H1 (cell line): ENCODE measurements around the gene KMT5B. TPM values are rescaled to one million over a fixed set of nuclear protein-coding genes. Genes with fewer than 3 reads are reported as not detected.

Experiments used
- CTCF ChIA-PET: fragments of 300-600 bp; sonication (Branson Sonifier 250); formaldehyde crosslinking; loops from one replicate; lab custom pipeline; 2021; ENCODE audit not compliant: partially characterized antibody; lab: Charles Lee
- POLR2A ChIA-PET: fragments of 300-600 bp; sonication (Branson Sonifier 250); formaldehyde crosslinking; loops from one replicate; lab custom pipeline; 2021; ENCODE audit warnings: inconsistent platforms; ENCODE audit not compliant: partially characterized antibody; lab: Charles Lee
- DNase-seq, 2 experiments: peaks; one replicate each; pipeline versions ENCODE4 v3.0.0 to v3.0.0-alpha.2; 2010 to 2022; ENCODE audit warnings: low spot score in 2 of 2, low read depth in 1 of 2, mixed read lengths in 1 of 2
- FAIRE-seq: peaks from 2 replicates; lab custom pipeline; 2011; peaks lifted over from hg19 to GRCh38; lab: Jason Lieb, UNC
- H2AFZ ChIP-seq: 2 replicates; pipeline ENCODE4 v1.8.1; 2012; ENCODE audit warnings: low read length, inconsistent platforms
- H2AK5ac ChIP-seq: 2 replicates; pipeline ENCODE4 v1.6.1; 2013; ENCODE audit warnings: low read depth, low read length
- H2BK120ac ChIP-seq: replicated peaks from 2 replicates; pipeline ENCODE3; 2013; ENCODE audit warnings: low read depth, low read length, inconsistent platforms
- H2BK12ac ChIP-seq: 2 replicates; pipeline ENCODE4 v1.6.1; 2013; ENCODE audit warnings: low read depth, low read length
- H2BK15ac ChIP-seq: 2 replicates; pipeline ENCODE4 v1.6.1; 2013; ENCODE audit warnings: low read length
- H2BK20ac ChIP-seq: 2 replicates; pipeline ENCODE4 v1.6.1; 2013; ENCODE audit warnings: low read length
- H2BK5ac ChIP-seq: 2 replicates; pipeline ENCODE4 v1.6.1; 2013; ENCODE audit warnings: low read depth, low read length
- H3K14ac ChIP-seq: 2 replicates; pipeline ENCODE4 v1.6.1; 2013; ENCODE audit warnings: inconsistent platforms; ENCODE audit not compliant: insufficient read length
- H3K18ac ChIP-seq: 2 replicates; pipeline ENCODE4 v1.6.1; 2013; ENCODE audit warnings: low read length; ENCODE audit errors: extremely low read depth
- H3K23ac ChIP-seq: 2 replicates; pipeline ENCODE4 v1.6.1; 2013; ENCODE audit warnings: inconsistent platforms; ENCODE audit not compliant: insufficient read length
- H3K23me2 ChIP-seq: 2 replicates; pipeline ENCODE4 v1.6.1; 2013; ENCODE audit warnings: low read depth, low read length
- H3K27ac ChIP-seq: 2 replicates; pipeline ENCODE4 v1.6.1; 2011; ENCODE audit warnings: low read depth, low read length, inconsistent platforms
- H3K27me3 ChIP-seq, 4 experiments: replicated peaks in 1 of 4; 1 replicate in 1 of 4; 2 replicates in 3 of 4; pipeline versions ENCODE4 v1.6.1 to v1.8.1; 2011 to 2013; ENCODE audit warnings: low read length in 3 of 4, mild to moderate bottlenecking in 3 of 4, inconsistent platforms in 2 of 4, mixed read lengths in 2 of 4, moderate library complexity in 1 of 4; ENCODE audit not compliant: control insufficient read depth in 3 of 4, insufficient read depth in 3 of 4; ENCODE audit errors: extremely low read depth in 1 of 4
- H3K36me3 ChIP-seq, 4 experiments: 2 replicates each; pipeline versions ENCODE4 v1.6.1 to v1.8.1; 2011 to 2013; ENCODE audit warnings: mild to moderate bottlenecking in 4 of 4, low read length in 3 of 4, moderate library complexity in 2 of 4, control low read depth in 1 of 4, inconsistent platforms in 1 of 4; ENCODE audit not compliant: insufficient read depth in 4 of 4, control insufficient read depth in 2 of 4
- H3K4ac ChIP-seq: replicated peaks from 2 replicates; pipeline ENCODE3; 2013; ENCODE audit warnings: low read length, low read depth, mixed read lengths, inconsistent platforms; ENCODE audit not compliant: insufficient read length
- H3K4me1 ChIP-seq, 4 experiments: replicated peaks in 1 of 4; 1 replicate in 1 of 4; 2 replicates in 3 of 4; pipeline versions ENCODE4 v1.6.1 to v1.8.1; 2011 to 2013; ENCODE audit warnings: low read length in 3 of 4, inconsistent platforms in 2 of 4, mixed read lengths in 1 of 4; ENCODE audit not compliant: insufficient read depth in 4 of 4, control insufficient read depth in 3 of 4
- H3K4me2 ChIP-seq, 2 experiments: 2 replicates each; pipeline versions ENCODE4 v1.6.1 to v1.8.1; 2011 to 2013; ENCODE audit warnings: low read depth in 2 of 2, low read length in 2 of 2, control low read depth in 1 of 2, inconsistent platforms in 1 of 2, mild to moderate bottlenecking in 1 of 2; ENCODE audit not compliant: insufficient read depth in 1 of 2
- H3K4me3 ChIP-seq, 4 experiments: fragments of 200-600, 300-600 bp in 1 of 4; sonication (generic), shearing (Covaris generic), sonication (Bioruptor Twin) in 1 of 4; 2 replicates each; pipeline versions ENCODE4 v1.5.1 to v1.8.1; 2011 to 2016; ENCODE audit warnings: low read length in 4 of 4, low read depth in 3 of 4, control low read depth in 2 of 4, inconsistent platforms in 2 of 4, mild to moderate bottlenecking in 2 of 4, mixed read lengths in 1 of 4, moderate library complexity in 1 of 4; ENCODE audit not compliant: insufficient read depth in 2 of 4; ENCODE audit errors: extremely low read depth in 1 of 4
- H3K56ac ChIP-seq: replicated peaks from 2 replicates; pipeline ENCODE3; 2013; ENCODE audit warnings: low read depth, mild to moderate bottlenecking, mixed read lengths, low read length, inconsistent platforms; ENCODE audit not compliant: insufficient read length
- H3K79me1 ChIP-seq: 2 replicates; pipeline ENCODE4 v1.6.1; 2013; ENCODE audit warnings: low read depth, low read length, control low read depth
- H3K79me2 ChIP-seq, 2 experiments: 2 replicates each; pipeline versions ENCODE4 v1.6.1 to v1.8.1; 2012 to 2013; ENCODE audit warnings: low read length in 2 of 2, mild to moderate bottlenecking in 2 of 2, inconsistent platforms in 1 of 2; ENCODE audit not compliant: insufficient read depth in 2 of 2, control insufficient read depth in 1 of 2
- H3K9ac ChIP-seq, 4 experiments: replicated peaks in 1 of 4; 1 replicate in 1 of 4; 2 replicates in 3 of 4; pipeline versions ENCODE4 v1.6.1 to v1.8.1; 2011 to 2013; ENCODE audit warnings: low read depth in 3 of 4, low read length in 3 of 4, control low read depth in 2 of 4, mild to moderate bottlenecking in 2 of 4, moderate library complexity in 2 of 4, inconsistent platforms in 1 of 4; ENCODE audit errors: extremely low read depth in 1 of 4
- H3K9me3 ChIP-seq, 2 experiments: 2 replicates each; pipeline versions ENCODE4 v1.6.1 to v1.8.1; 2012 to 2013; ENCODE audit warnings: mild to moderate bottlenecking in 2 of 2, moderate library complexity in 2 of 2, control low read depth in 1 of 2, inconsistent platforms in 1 of 2, low read depth in 1 of 2, low read length in 1 of 2, mixed read lengths in 1 of 2; ENCODE audit not compliant: insufficient read depth in 2 of 2
- H4K20me1 ChIP-seq, 2 experiments: replicated peaks in 1 of 2; 2 replicates each; pipeline versions ENCODE3 to v1.8.1; 2011 to 2013; ENCODE audit warnings: inconsistent platforms in 2 of 2, low read length in 2 of 2, mild to moderate bottlenecking in 1 of 2; ENCODE audit not compliant: insufficient read depth in 2 of 2, control insufficient read depth in 1 of 2
- H4K5ac ChIP-seq: 2 replicates; pipeline ENCODE4 v1.6.1; 2013; ENCODE audit warnings: low read length, low read depth, mixed read lengths, inconsistent platforms; ENCODE audit not compliant: insufficient read length
- H4K8ac ChIP-seq: 2 replicates; pipeline ENCODE4 v1.8.0; 2013; ENCODE audit warnings: mild to moderate bottlenecking, moderate library complexity, low read length, inconsistent platforms; ENCODE audit not compliant: insufficient read depth; ENCODE audit errors: extremely low read depth
- H4K91ac ChIP-seq: replicated peaks from 2 replicates; pipeline ENCODE3; 2013; ENCODE audit warnings: low read length, mixed read lengths, inconsistent platforms; ENCODE audit not compliant: insufficient read length
- BACH1 ChIP-seq: IDR thresholded peaks from 2 replicates; pipeline ENCODE4 v1.6.1; 2012; ENCODE audit warnings: low read length, improper control_type of control experiment
- CHD1 ChIP-seq: IDR thresholded peaks from 2 replicates; pipeline ENCODE4 v1.6.1; 2012; ENCODE audit warnings: low read depth, low read length, improper control_type of control experiment
- CHD2 ChIP-seq: IDR thresholded peaks from 2 replicates; pipeline ENCODE4 v1.6.1; 2012; ENCODE audit warnings: low read length, improper control_type of control experiment
- CTBP2 ChIP-seq: IDR thresholded peaks from 2 replicates; pipeline ENCODE4 v1.7.0; 2011; ENCODE audit warnings: borderline replicate concordance, mild to moderate bottlenecking, moderate library complexity, mixed read lengths, low read length; ENCODE audit not compliant: insufficient read depth, insufficient read length
- HDAC2 ChIP-seq, 2 experiments: fragments of 300-600 bp in 1 of 2; sonication (generic) in 1 of 2; IDR thresholded peaks; 2 replicates each; pipeline ENCODE4 v1.6.1; 2011 to 2012; ENCODE audit warnings: low read depth in 2 of 2, low read length in 2 of 2, mild to moderate bottlenecking in 2 of 2, moderate library complexity in 2 of 2, borderline replicate concordance in 1 of 2, inconsistent platforms in 1 of 2
- NANOG ChIP-seq: IDR thresholded peaks from 2 replicates; pipeline ENCODE4 v1.6.1; 2011; ENCODE audit warnings: low read length, low read depth, mild to moderate bottlenecking, inconsistent platforms; ENCODE audit not compliant: insufficient read depth, poor library complexity, severe bottlenecking
- PHF8 ChIP-seq: fragments of 200-600 bp; sonication (generic); conservative IDR thresholded peaks from 2 replicates; pipeline ENCODE4 v1.7.1; 2012; ENCODE audit warnings: low read depth, mild to moderate bottlenecking, inconsistent platforms, low read length, moderate library complexity
- RBBP5 ChIP-seq: IDR thresholded peaks from 2 replicates; pipeline ENCODE4 v1.7.1; 2012; ENCODE audit warnings: low read depth, mild to moderate bottlenecking, inconsistent platforms, low read length, moderate library complexity, borderline replicate concordance
- RFX5 ChIP-seq: IDR thresholded peaks from 2 replicates; pipeline ENCODE4 v1.6.1; 2011; ENCODE audit warnings: low read depth, low read length, improper control_type of control experiment, borderline replicate concordance
- RXRA ChIP-seq: IDR thresholded peaks from 2 replicates; pipeline ENCODE4 v1.6.1; 2011; ENCODE audit warnings: low read depth, mild to moderate bottlenecking, low read length, moderate library complexity; ENCODE audit not compliant: insufficient read depth
- TBP ChIP-seq: IDR thresholded peaks from 2 replicates; pipeline ENCODE4 v1.6.1; 2011; ENCODE audit warnings: low read depth, low read length, improper control_type of control experiment
- YY1 ChIP-seq: IDR thresholded peaks from 2 replicates; pipeline ENCODE4 v1.6.1; 2011; ENCODE audit warnings: low read depth, mild to moderate bottlenecking, low read length
- WGBS, 2 experiments: shearing (Covaris generic) in 1 of 2; methylation state at CpG; one replicate each; pipeline versions ENCODE4 v1.1.6 to v1.1.7; 2013 to 2015; ENCODE audit warnings: low lambda C conversion rate in 2 of 2, mixed read lengths in 2 of 2, inconsistent platforms in 1 of 2, low coverage in 1 of 2, missing lambda C conversion rate in 1 of 2; ENCODE audit not compliant: insufficient replicate concordance in 2 of 2, insufficient coverage in 1 of 2, insufficient read length in 1 of 2; ENCODE audit errors: extremely low coverage in 1 of 2, missing lambda C conversion rate in 1 of 2; 5-methylcytosine and 5-hydroxymethylcytosine counted together
- polyA plus RNA-seq, 7 experiments: library from polyadenylated mRNA; depleted of rRNA in 3 of 7; stranded (reverse) in 5 of 7; unstranded in 2 of 7; fragments of >200 nt in 5 of 7; fragments of 200-250 nt in 2 of 7; gene quantifications; 1 replicate in 5 of 7; 2 replicates in 1 of 7; 4 replicates in 1 of 7; pipeline versions ENCODE4 v1.2.1 to v1.2.3, GENCODE V29; 2011 to 2013; ENCODE audit warnings: missing spikeins in 2 of 7, mixed read lengths in 2 of 7
- total RNA-seq: library from RNA; stranded (reverse); fragmentation: NEBNext Ultra II Directional; extraction: Animal tissue kit (Norgen Biotek cat#: 25700); gene quantifications from 2 replicates; pipeline ENCODE4 v1.2.1, GENCODE V29; 2021

KMT5B gene
- total and polyA plus RNA-seq, 2 of the 8 experiments (the other 6 are each of a cell fraction or from before 2014, with no cell fraction given): 11.0 to 40.8 TPM

GRCh38 chr11:68122936-68123539 lies 90.1 kb downstream of the KMT5B start:
- Histone ChIP-seq H3K27me3 (no peaks in the 10 kb centered on the region), H2BK12ac (peak overlapping the region; percentile 86), H2AK5ac (peak overlapping the region; percentile 57; the same call in 1 of the 2 replicates), H2AFZ (no peak overlapping the region), H4K5ac (peak overlapping the region; percentile 21), H2BK20ac (no peak overlapping the region; the same call in 1 of the 2 replicates), H3K4me2 (no peak overlapping the region; a peak in 1 of 4 replicates), H3K14ac (no peak overlapping the region), H3K23ac (no peak overlapping the region), H4K91ac (peak overlapping the region; percentile 93), H3K4me1 (peaks cover 20 to 36% (median 30%) of the 10 kb centered on the region in 4 experiments), H3K23me2 (no peaks in the 10 kb centered on the region; the same call in 1 of the 2 replicates), H3K36me3 (peaks cover 0 to 4% (median 0%) of the 10 kb centered on the region in 4 experiments; a peak in 1 of 8 replicates), H3K9ac (no peak overlapping the region), H3K4ac (peak overlapping the region; percentile 89), H2BK120ac (peak overlapping the region; percentile 24), H2BK15ac (peak overlapping the region; percentile 46; the same call in 1 of the 2 replicates), H3K18ac (no peak overlapping the region), H3K79me1 (no peaks in the 10 kb centered on the region; the same call in 1 of the 2 replicates), H3K4me3 (no peak overlapping the region), H3K56ac (no peak overlapping the region), H2BK5ac (peak overlapping the region; percentile 66; the same call in 1 of the 2 replicates), H3K79me2 (peaks cover 22 to 28% of the 10 kb centered on the region in 2 experiments), H3K27ac (no peak overlapping the region), H4K8ac (no peak overlapping the region), H4K20me1 (peaks cover 12 to 15% of the 10 kb centered on the region in 2 experiments), H3K9me3 (no peaks in the 10 kb centered on the region)
- DNase-seq: no peak
- no peak for FAIRE-seq
- POLR2A ChIA-PET: interaction anchor here (0.7 to 0.8 kb wide), 2 partner anchors 18 to 25 kb away, joined by 3 to 4 read pairs; no protein-coding TSS in a partner anchor
- 87% methylated on average over 9 of the region's 9 CpGs; no CpG with 5 or more reads in 1 of the 2 experiments for WGBS, 2 experiments
- CTCF ChIA-PET: no interaction called here
- no peak for TF ChIP-seq BACH1
- TF ChIP-seq CHD1: no peak
- TF ChIP-seq PHF8: no peak
- no peak for TF ChIP-seq RBBP5
- no peak for TF ChIP-seq CHD2
- no peak for TF ChIP-seq CTBP2
- no peak for TF ChIP-seq RXRA
- TF ChIP-seq HDAC2 (IDR thresholded peaks at IDR 0.05; ENCODE audit: borderline replicate concordance in 1 of 2, low read depth in 2 of 2, low read length in 2 of 2): no peak
- TF ChIP-seq YY1: no peak
- no peak for TF ChIP-seq RFX5
- TF ChIP-seq TBP: no peak
- TF ChIP-seq NANOG: no peak
